NB4 (cell line): Measurements from ENCODE around the gene ADI1.

ENCODE experiments used
- CTCF ChIP-seq: IDR thresholded peaks from one replicate; pipeline ENCODE4 v1.5.1; 2012; ENCODE audit warnings: low read depth, low read length
- MAX ChIP-seq: IDR thresholded peaks from 2 replicates; pipeline ENCODE4 v1.6.1; 2011; ENCODE audit warnings: low read depth, low read length
- MYC ChIP-seq: IDR thresholded peaks from 2 replicates; pipeline ENCODE4 v1.6.1; 2011; ENCODE audit warnings: low read depth, low read length
- POLR2A ChIP-seq: IDR thresholded peaks from 2 replicates; pipeline ENCODE4 v1.6.1; 2011; ENCODE audit warnings: mild to moderate bottlenecking; ENCODE audit not compliant: insufficient read length; ENCODE audit errors: extremely low read depth

DNA sequence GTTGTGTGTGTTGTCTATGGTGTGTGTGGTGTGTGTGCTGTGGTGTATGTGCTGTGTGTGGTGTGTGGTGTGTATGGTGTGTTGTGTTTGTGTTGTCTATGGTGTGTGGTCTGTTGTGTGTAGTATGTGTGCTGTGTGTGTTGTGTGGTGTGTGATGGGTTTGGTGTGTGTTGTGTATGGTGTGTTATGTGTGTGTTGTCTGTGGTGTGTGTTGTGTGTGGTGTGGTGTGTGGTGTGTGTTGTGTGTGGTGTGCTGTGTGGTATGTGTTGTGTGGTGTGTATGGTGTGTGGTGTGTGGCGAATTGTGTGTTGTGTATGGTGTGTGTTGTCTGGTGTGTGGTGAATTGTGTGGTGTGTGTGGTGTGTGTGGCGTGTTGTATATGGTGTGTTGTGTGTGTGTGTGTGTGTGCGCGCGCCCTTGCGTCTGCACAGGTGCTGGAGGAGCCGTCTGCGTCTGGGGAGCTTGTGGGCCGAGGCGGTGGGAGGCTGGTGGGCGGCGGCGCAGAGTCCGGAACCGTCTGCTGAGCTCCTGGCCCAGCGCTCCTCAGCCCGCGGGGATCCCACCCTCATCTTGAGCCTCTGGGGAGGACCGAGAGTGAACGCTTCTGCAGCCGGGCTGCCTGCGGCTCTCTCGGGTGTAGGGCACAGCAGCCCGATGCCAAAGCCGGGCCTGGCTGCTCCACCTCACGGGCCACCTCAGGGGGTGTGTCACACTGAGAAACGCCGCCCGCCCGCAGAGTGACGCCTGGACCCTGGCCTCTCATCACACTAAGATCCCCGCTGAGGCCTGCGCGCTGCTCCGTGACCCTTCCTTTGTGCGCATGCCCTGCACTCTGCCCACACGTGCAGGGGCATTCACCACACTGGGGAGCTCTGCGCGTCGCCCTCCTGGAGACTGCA is 8.8 kb upstream of the ADI1 start:
- TF ChIP-seq POLR2A (no peak), CTCF (no peak), MYC (no peak), MAX (no peak)
